BE2C (cell line): ENCODE results near the gene WDR83.
A peak's percentile ranks its signal among the peaks of the same experiment; 100 is the strongest.

Experiments used
- DNase-seq: peaks from one replicate; pipeline ENCODE4 v3.0.0-alpha.2; 2020
- H3K27me3 ChIP-seq: fragments of 250-450 bp; sonication (Bioruptor Pico); 2 replicates; pipeline ENCODE4 v1.5.1; 2020; ENCODE audit warnings: mild to moderate bottlenecking
- H3K36me3 ChIP-seq: fragments of 250-450 bp; sonication (Bioruptor Pico); 2 replicates; pipeline ENCODE4 v1.5.1; 2020; ENCODE audit warnings: mild to moderate bottlenecking
- H3K4me1 ChIP-seq: fragments of 250-450 bp; sonication (Bioruptor Pico); 2 replicates; pipeline ENCODE4 v1.5.1; 2020
- H3K4me3 ChIP-seq: 2 replicates; pipeline ENCODE4 v1.5.1; 2011; ENCODE audit warnings: low read depth, low read length
- H3K9me3 ChIP-seq: fragments of 250-450 bp; sonication (Bioruptor Pico); 2 replicates; pipeline ENCODE4 v1.5.1; 2020
- TF ChIP-seq, protein P1 (sequence below): IDR thresholded peaks from 2 replicates; pipeline ENCODE4 v1.5.1; 2012; ENCODE audit warnings: mild to moderate bottlenecking, low read depth, low read length

The WDR83 gene

DNA sequence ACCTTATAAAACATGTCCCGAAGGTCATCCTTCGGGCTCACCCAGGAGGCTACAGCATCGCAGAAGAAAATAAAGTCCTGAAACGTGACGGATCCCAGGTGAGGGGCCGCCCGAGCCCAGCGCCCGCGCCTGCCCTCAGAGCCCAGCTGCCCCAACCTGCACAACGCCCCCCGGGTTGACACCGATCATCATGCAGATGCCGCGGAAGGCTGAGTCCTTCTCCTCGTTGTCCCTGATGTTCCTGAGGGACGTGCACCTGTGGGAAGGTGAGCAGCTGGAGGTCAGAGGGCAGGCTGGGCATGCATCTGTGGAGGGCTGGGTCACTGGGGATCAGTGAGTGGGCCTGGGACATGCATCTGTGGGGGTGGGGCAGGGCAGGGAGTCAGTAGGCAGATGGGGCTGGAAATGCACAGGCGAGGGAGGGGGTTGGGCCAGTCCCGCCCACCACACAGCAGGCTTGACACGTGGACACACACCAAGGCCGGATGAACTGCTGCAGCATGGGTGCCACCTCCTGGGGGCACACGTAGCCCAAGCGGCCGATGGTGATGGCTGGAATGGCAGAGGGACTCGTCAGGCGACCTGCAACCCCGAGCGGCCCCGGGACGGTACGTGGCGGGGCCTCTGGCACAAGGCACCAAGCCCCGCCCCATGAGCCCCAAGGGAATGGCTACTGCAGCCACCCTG lies 35.1 kb downstream of the WDR83 start:
- Histone ChIP-seq H3K4me3 (no peak overlapping the region), H3K27me3 (no peaks in the 10 kb centered on the region), H3K4me1 (peaks cover 6% of the 10 kb centered on the region), H3K9me3 (no peaks in the 10 kb centered on the region), H3K36me3 (peaks cover 82% of the 10 kb centered on the region)
- TF ChIP-seq, protein P1, sequence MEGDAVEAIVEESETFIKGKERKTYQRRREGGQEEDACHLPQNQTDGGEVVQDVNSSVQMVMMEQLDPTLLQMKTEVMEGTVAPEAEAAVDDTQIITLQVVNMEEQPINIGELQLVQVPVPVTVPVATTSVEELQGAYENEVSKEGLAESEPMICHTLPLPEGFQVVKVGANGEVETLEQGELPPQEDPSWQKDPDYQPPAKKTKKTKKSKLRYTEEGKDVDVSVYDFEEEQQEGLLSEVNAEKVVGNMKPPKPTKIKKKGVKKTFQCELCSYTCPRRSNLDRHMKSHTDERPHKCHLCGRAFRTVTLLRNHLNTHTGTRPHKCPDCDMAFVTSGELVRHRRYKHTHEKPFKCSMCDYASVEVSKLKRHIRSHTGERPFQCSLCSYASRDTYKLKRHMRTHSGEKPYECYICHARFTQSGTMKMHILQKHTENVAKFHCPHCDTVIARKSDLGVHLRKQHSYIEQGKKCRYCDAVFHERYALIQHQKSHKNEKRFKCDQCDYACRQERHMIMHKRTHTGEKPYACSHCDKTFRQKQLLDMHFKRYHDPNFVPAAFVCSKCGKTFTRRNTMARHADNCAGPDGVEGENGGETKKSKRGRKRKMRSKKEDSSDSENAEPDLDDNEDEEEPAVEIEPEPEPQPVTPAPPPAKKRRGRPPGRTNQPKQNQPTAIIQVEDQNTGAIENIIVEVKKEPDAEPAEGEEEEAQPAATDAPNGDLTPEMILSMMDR: no peak
- DNase-seq: no peak

DNA sequence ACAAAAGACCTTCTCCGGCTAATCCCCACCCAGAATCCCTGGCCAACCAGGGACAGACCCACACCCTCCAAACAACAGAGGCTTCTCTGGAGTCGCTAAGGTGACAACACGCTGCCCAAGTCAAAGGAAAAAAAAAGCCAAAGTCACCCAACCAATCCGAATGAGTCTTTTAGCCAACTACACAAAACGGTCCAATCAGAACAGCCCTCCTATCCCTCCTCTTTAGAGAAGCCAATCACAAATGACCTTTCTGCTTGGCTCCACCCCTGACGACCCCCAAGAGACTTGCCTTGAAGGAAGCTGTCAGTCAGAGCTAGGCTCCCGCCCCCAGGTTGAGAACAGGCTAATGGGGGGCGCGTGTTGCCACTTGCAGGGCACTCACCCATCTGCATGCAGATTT lies 36.4 kb downstream of the WDR83 start:
- Histone ChIP-seq H3K27me3 (no peaks in the 10 kb centered on the region), H3K9me3 (no peaks in the 10 kb centered on the region), H3K4me3 (no peak overlapping the region), H3K4me1 (peaks cover 6% of the 10 kb centered on the region), H3K36me3 (peaks cover 90% of the 10 kb centered on the region)
- TF ChIP-seq, protein P1: no peak
- peak; percentile 85 for DNase-seq

DNA sequence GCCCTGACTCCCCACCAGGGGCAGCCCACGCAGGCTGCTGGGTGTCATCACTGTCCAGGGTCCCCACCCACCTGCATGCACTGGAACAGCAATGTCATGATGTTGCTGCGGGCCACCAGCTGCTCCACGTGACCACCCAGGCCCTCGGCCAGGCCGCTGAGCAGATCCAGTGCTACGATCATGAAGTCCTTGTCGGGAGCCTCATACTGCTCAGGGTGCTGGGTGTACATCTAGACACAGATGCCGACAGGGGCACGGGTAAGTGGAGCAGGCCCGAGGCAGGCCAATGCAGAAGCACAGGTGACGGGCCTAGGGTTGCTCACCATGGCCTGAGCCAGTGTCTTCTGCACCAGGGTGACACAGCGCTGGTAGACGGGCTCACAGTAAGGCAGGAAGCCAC lies 38.6 kb downstream of the WDR83 start:
- Histone ChIP-seq H3K27me3 (no peaks in the 10 kb centered on the region), H3K4me3 (no peak overlapping the region), H3K9me3 (no peaks in the 10 kb centered on the region), H3K4me1 (peaks cover 6% of the 10 kb centered on the region), H3K36me3 (peaks cover 95% of the 10 kb centered on the region)
- TF ChIP-seq, protein P1: no peak
- no peak for DNase-seq

DNA sequence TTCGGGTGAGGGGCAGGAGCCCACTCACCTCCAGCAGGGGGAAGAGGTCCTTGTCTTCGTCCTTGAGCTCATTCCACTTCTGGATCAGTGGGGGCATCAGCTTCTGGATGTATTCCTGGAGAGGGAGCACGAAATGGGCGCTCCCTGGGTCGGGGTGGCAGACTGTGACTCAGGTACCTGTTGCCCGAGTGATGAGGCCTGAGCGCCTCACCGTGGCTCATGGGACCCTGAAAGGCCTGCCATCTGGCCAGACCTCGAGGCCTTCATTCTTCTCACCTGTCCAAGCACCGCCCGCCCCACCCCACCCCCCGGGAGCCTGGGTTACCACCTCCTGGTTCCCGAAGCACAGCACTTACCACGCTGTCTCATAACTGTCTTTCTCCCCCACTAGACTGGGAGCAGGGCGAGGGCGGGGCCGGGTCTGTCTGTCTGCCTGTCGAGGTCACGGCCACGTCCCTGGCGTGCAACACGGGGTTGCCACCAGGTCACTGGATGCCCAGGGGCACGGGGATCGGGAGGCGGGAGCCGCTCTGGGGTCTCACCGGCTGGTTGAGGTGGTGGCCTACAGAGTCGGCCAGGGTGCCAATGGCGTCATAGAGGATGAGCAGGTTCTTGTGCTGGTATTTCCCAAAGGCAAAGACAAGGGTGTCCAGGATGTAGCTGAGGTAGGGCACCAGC lies 39.2 kb downstream of the WDR83 start:
- peaks cover 97% of the 10 kb centered on the region for H3K36me3 ChIP-seq

DNA sequence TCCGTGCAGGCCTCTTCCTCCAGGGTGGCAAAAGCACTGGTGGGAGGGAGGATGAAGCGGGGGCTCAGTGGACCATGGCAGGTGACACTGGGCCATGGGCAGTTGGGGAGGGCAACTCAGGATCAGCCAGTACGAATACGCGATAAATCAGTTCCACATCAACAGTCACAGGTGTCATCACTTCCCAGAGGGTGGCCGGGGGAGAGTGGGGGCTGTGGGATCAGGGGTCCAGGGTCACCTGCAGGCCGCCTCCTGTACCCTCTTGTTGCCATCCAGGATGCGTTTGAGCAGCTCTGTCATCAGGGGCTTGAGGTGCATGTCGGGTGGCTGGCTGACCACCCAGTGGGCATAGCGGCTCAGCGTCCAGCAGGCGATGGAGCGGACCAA lies 39.7 kb downstream of the WDR83 start:
- no peaks in the 10 kb centered on the region for H3K27me3 ChIP-seq
- DNase-seq: no peak
- TF ChIP-seq, protein P1: no peak
- peaks cover 6% of the 10 kb centered on the region for H3K4me1 ChIP-seq
- H3K36me3 ChIP-seq: peaks cover 97% of the 10 kb centered on the region
- H3K4me3 ChIP-seq: no peak overlapping the region
- H3K9me3 ChIP-seq: no peaks in the 10 kb centered on the region

More for the DNA sequence above, 39.2 kb downstream of the WDR83 start:
- Histone ChIP-seq H3K4me3 (no peak overlapping the region), H3K9me3 (no peaks in the 10 kb centered on the region), H3K4me1 (peaks cover 6% of the 10 kb centered on the region), H3K27me3 (no peaks in the 10 kb centered on the region)
- DNase-seq: no peak
- TF ChIP-seq, protein P1: no peak

DNA sequence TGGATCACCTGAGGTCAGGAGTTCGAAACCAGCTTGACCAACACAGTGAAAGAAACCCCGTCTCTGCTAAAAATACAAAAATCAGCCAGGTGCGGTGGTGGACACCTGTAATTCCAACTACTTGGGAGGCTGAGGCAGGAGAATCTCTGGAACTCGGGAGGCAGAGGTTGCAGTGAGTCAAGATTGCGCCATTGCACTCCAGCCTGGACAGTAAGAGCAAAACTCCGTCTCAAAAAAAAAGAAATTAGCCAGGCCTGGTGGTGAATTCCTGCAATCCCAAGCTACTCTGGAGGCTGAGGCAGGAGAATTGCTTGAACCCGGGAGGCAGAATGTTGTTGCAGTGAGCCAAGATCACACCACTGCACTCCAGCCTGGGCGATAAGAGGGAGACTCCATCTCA lies 42.0 kb downstream of the WDR83 start:
- Histone ChIP-seq H3K36me3 (peaks cover 94% of the 10 kb centered on the region), H3K4me3 (no peak overlapping the region), H3K9me3 (no peaks in the 10 kb centered on the region), H3K4me1 (no peaks in the 10 kb centered on the region), H3K27me3 (no peaks in the 10 kb centered on the region)
- DNase-seq: no peak
- TF ChIP-seq, protein P1: no peak
